ENCODE measurements around the gene ILF2. TPM values are rescaled to one million over a fixed set of nuclear protein-coding genes. Genes with fewer than 3 reads are reported as not detected.

Gene ILF2
- total and polyA plus RNA-seq, 2 of the 13 experiments (the other 11 are each of a cell fraction or from before 2014, with no cell fraction given), result 292 to 366 TPM

- TF ChIP-seq CTCF (CRISPR knock-in tag; IDR thresholded peaks at IDR 0.05) (peak; percentile 16; the same call in 1 of the 2 replicates), NONO (IDR thresholded peaks at IDR 0.05) (no peak), NONO (CRISPR knock-in tag; conservative IDR thresholded peaks at IDR 0.05) (peak; percentile 45; the same call in 1 of the 2 replicates), ZNF503 (CRISPR knock-in tag; IDR thresholded peaks at IDR 0.05) (no peak), ZNF124 (CRISPR knock-in tag; IDR thresholded peaks at IDR 0.05) (no peak), FOXC1 (CRISPR knock-in tag; IDR thresholded peaks at IDR 0.05; ENCODE audit: borderline replicate concordance) (0 out of 2 replicates have a peak, but pooled peaks have one; percentile 35), TRIM22 (IDR thresholded peaks at IDR 0.05) (no peak)
Observed at GRCh38 chr1:153678519-153679336, 7.9 kb upstream of the ILF2 start, which contains the start of gene NPR1 (continued).
